ENCODE data around the gene ZBED2.

- TF ChIP-seq CTCF (IDR thresholded peaks at IDR 0.05) (no peak), POLR2AphosphoS5 (IDR thresholded peaks at IDR 0.05) (no peak)
Measured at GRCh38 chr3:111603679-111604078, 8.5 kb upstream of the ZBED2 start.
